Urinary bladder (tissue), 4 donors: ENCODE data around the gene ST6GAL2. TPM values are rescaled to one million over a fixed set of nuclear protein-coding genes. Genes with fewer than 3 reads are reported as not detected.

Source experiments
- DNase-seq: peaks from one replicate; pipeline ENCODE4 v3.0.0-alpha.2; 2015; ENCODE audit errors: extremely low spot score
- H3K27ac ChIP-seq: one replicate; pipeline ENCODE4 v1.5.1; 2013; ENCODE audit warnings: low read depth, mild to moderate bottlenecking, moderate library complexity
- H3K36me3 ChIP-seq: one replicate; pipeline ENCODE4 v1.6.1; 2013; ENCODE audit warnings: mild to moderate bottlenecking, moderate library complexity; ENCODE audit not compliant: insufficient read depth
- H3K4me1 ChIP-seq: one replicate; pipeline ENCODE4 v1.6.1; 2013; ENCODE audit warnings: mild to moderate bottlenecking, moderate library complexity; ENCODE audit not compliant: insufficient read depth
- H3K4me3 ChIP-seq: one replicate; pipeline ENCODE4 v1.5.1; 2013; ENCODE audit warnings: low read depth, low read length
- WGBS: extraction: QIAGEN DNeasy Blood & Tissue Kit; methylation state at CpG from one replicate; pipeline ENCODE4 v1.1.7; 2013; 5-methylcytosine and 5-hydroxymethylcytosine counted together
- polyA plus RNA-seq: library from polyadenylated mRNA; stranded (reverse); fragments of 200-250 nt; gene quantifications from one replicate; pipeline ENCODE4 v1.2.3, GENCODE V29; 2013
- total RNA-seq: library from RNA; depleted of rRNA; stranded (reverse); fragments of >200 nt; gene quantifications from one replicate; pipeline ENCODE4 v1.2.3, GENCODE V29; 2014
- donor health status: healthy with polysubstance abuse.
- donor health status: healthy.

Gene ST6GAL2
- total and polyA plus RNA-seq, 2 donors, result 1.3 to 53.2 TPM

DNA sequence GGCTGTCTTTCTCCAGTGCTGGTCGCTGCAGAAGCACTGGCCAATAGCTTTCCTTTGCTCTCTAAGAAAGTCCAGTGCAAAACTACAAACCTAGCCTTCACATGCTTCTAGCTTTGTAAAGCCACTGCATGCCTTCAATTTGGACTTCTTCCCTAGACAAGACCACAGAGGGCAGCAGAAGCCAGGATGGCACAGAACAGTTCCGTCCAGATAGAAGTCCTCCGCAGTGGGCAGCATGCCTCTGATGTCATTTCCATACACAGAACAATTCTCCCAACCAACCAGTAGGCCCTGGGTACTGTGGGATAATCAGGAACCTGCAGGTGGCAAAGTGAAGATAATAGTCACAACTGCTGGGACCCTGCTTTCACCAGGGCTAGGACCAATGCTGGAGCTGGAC, 3.3 kb downstream of the ST6GAL2 start:
- H3K4me1 ChIP-seq, result no peaks in the 10 kb centered on the region
- DNase-seq, result no peak
- 74% methylated on average over 3 of the region's 3 CpGs for WGBS
- no peaks in the 10 kb centered on the region for H3K36me3 ChIP-seq
- no peak overlapping the region for H3K27ac ChIP-seq
- no peak overlapping the region for H3K4me3 ChIP-seq

DNA sequence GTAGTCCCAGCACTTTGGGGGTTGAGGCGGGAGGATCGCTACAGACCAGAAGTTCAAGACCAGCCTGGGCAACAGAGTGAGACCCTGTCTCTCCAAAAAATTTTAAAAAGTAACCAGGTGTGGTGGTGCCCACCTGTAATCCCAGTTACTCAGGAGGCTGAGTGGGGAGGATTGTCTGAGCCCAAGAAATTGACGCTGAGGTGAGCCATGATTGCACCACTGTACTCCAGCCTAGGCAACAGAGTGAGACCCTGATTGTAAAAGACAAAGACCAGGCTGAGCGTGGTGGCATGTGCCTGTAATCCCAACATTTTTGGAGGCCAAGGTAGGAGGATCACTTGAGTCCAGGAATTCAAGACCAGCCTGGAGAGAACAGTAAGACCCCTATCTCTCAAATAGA, 7.8 kb downstream of the ST6GAL2 start:
- DNase-seq, result no peak
- WGBS, result 96% methylated on average over 4 of the region's 4 CpGs
- Histone ChIP-seq H3K4me1 (no peaks in the 10 kb centered on the region), H3K27ac (no peak overlapping the region), H3K4me3 (no peak overlapping the region), H3K36me3 (no peaks in the 10 kb centered on the region)

DNA sequence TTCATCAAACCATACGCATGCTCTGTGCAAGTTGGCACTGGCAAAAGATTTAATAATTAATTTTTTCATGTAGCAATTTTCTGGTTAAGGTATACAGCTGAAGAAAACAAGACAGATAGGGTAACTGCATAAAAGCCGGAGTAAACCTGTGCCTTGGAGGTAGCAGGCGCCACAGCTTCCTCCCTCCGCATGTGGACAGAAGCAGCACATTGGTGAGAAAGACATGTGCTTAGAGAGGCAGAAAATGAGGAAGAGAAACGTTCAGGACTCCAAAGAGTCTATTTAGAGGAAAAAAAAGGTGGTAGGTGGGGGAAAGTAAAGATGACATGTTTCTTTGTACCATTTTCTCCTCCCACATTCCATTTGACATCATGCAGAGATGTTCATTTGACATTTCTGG, 9.3 kb downstream of the ST6GAL2 start:
- no peaks in the 10 kb centered on the region for H3K4me1 ChIP-seq
- 77% methylated on average over 5 of the region's 5 CpGs for WGBS

GRCh38 chr2:106869512-106870275, 16.3 kb downstream of the ST6GAL2 start:
- no peak for DNase-seq
- Histone ChIP-seq H3K27ac (no peak overlapping the region), H3K4me3 (no peak overlapping the region), H3K36me3 (no peaks in the 10 kb centered on the region), H3K4me1 (no peaks in the 10 kb centered on the region)
- 89% methylated on average over 8 of the region's 8 CpGs for WGBS

More for the DNA sequence above, 9.3 kb downstream of the ST6GAL2 start:
- Histone ChIP-seq H3K27ac (no peak overlapping the region), H3K36me3 (no peaks in the 10 kb centered on the region), H3K4me3 (no peak overlapping the region)
- no peak for DNase-seq

- Histone ChIP-seq H3K4me1 (no peaks in the 10 kb centered on the region), H3K36me3 (no peaks in the 10 kb centered on the region), H3K27ac (no peak overlapping the region), H3K4me3 (no peak overlapping the region)
- WGBS, result 51% methylated on average over 7 of the region's 7 CpGs
- DNase-seq, result no peak
Observed at GRCh38 chr2:106868275-106868674, 17.7 kb downstream of the ST6GAL2 start.

- Histone ChIP-seq H3K4me3 (no peak overlapping the region), H3K27ac (no peak overlapping the region), H3K4me1 (no peaks in the 10 kb centered on the region), H3K36me3 (no peaks in the 10 kb centered on the region)
- no peak for DNase-seq
- 50% methylated on average over 10 of the region's 10 CpGs for WGBS
Observed at GRCh38 chr2:106867196-106867953, 18.6 kb downstream of the ST6GAL2 start.

GRCh38 chr2:106866641-106867040, 19.3 kb downstream of the ST6GAL2 start:
- Histone ChIP-seq H3K36me3 (no peaks in the 10 kb centered on the region), H3K4me1 (no peaks in the 10 kb centered on the region), H3K4me3 (no peak overlapping the region), H3K27ac (no peak overlapping the region)
- no peak for DNase-seq
- 47% methylated on average over 3 of the region's 3 CpGs for WGBS

DNA sequence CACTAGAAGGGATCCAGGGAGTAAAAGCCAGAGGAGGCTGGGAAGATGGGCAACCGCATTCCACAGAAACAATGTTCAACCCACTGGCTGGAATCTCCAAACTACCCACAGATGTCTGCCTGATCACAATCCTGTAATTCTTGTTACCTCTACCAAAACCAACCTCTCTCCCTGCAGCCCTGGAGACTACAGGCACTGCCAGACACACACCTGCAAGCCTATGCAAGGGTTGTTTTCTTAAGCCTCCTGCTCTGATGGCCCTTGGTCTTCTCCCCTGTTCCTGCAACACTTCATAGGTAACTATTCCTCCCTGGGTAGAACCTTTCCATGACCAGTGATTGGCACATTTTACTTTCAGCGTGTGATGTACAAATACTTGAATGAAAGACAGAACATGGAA, 21.9 kb downstream of the ST6GAL2 start:
- DNase-seq, result no peak
- Histone ChIP-seq H3K4me1 (no peaks in the 10 kb centered on the region), H3K27ac (no peak overlapping the region), H3K4me3 (no peak overlapping the region), H3K36me3 (no peaks in the 10 kb centered on the region)
- over 99% methylated on average over 2 of the region's 2 CpGs for WGBS

DNA sequence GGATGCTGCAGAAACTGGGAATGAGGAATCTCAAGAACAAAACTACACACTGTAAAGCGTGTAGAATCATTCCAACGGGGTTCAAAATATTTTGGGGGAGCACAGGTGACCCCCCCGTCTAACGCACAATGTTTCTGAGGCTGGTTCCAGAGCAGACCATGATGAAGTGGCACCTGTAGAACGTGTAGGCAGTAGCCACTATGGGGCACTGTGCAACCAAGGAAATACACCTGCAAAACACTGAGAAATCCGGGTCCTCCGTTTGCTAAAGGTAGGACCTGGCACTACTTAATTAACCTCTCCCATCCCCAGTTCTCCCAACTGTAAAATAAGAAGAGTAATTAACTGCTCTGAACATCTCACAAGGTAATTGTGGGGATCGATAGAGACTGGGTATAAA, 22.6 kb downstream of the ST6GAL2 start:
- no peak overlapping the region for H3K4me3 ChIP-seq
- no peak for DNase-seq
- no peaks in the 10 kb centered on the region for H3K4me1 ChIP-seq
- no peaks in the 10 kb centered on the region for H3K36me3 ChIP-seq
- H3K27ac ChIP-seq, result no peak overlapping the region
- WGBS, result 67% methylated on average over 8 of the region's 8 CpGs

DNA sequence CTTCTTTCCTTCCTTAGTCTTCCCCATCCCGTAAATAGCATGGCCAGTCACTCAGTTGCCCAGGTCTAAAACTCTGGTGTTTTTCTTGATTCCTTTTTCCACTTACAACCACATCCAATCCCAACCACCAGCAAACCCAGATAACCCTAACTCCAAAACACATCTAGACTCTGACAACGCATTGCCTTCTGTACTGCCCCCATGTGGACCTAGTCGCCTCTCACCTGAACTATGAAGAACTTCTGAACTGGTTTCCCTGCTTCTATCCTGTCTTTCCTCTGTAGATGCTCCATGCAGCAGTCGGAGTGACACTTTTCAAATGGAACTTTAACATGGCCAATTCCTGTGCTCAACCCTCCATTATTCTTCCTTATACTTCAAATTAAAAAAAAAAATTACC, 26.5 kb downstream of the ST6GAL2 start:
- WGBS, result 96% methylated on average over 4 of the region's 4 CpGs
- DNase-seq, result no peak
- no peak overlapping the region for H3K27ac ChIP-seq
- no peaks in the 10 kb centered on the region for H3K4me1 ChIP-seq
- H3K36me3 ChIP-seq, result no peaks in the 10 kb centered on the region
- H3K4me3 ChIP-seq, result no peak overlapping the region

- Histone ChIP-seq H3K27ac (no peak overlapping the region), H3K4me3 (no peak overlapping the region), H3K4me1 (no peaks in the 10 kb centered on the region), H3K36me3 (no peaks in the 10 kb centered on the region)
- no peak for DNase-seq
- 93% methylated on average over 2 of the region's 2 CpGs for WGBS
Observed at GRCh38 chr2:106858810-106859209, 27.2 kb downstream of the ST6GAL2 start.

DNA sequence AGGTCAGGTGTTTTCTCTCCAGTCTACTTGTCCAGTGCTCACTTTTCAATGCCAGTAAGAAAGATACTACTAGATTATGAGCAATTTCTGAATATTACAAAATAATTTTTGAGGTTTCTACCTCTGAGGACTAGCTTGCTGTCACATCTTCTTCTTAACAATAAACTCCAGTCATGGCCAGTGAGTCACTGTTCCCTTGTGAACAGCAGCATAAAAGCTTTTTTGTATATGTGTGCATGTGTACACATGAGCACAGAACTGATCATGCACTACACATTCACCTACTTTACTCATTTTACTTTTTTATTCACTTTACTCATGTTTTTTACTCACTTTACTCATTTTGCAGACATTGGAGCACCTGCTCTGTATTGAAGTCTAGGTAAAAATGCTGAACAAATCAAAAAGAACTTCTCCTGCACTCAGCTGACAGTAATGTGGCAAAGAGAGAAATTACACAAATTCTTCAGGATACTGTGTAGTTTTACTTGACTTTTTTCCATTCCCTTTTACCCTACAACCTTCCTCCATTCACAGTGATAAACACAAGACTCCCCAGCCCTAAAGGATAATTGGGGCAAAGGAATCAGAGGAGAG, 28.0 kb downstream of the ST6GAL2 start:
- Histone ChIP-seq H3K4me1 (no peaks in the 10 kb centered on the region), H3K27ac (no peak overlapping the region), H3K4me3 (no peak overlapping the region), H3K36me3 (no peaks in the 10 kb centered on the region)
- no peak for DNase-seq

- no peaks in the 10 kb centered on the region for H3K36me3 ChIP-seq
- no peaks in the 10 kb centered on the region for H3K4me1 ChIP-seq
- no peak overlapping the region for H3K27ac ChIP-seq
- H3K4me3 ChIP-seq, result no peak overlapping the region
- WGBS, result 84% methylated on average over 2 of the region's 2 CpGs
- DNase-seq, result no peak
Observed at GRCh38 chr2:106853631-106854030, 32.3 kb downstream of the ST6GAL2 start.
